ENCODE results near the gene KRT82.

Gene KRT82

GRCh38 chr12:52404951-52405350, 1.2 kb downstream of the KRT82 start:
- no peak for DNase-seq

- DNase-seq, result no peak
Observed at GRCh38 chr12:52403561-52403960, 2.6 kb downstream of the KRT82 start.

GRCh38 chr12:52402873-52403540, 3.1 kb downstream of the KRT82 start:
- no peak for DNase-seq

- DNase-seq, result no peak
Observed at GRCh38 chr12:52402377-52402776, 3.8 kb downstream of the KRT82 start.

- DNase-seq, result no peak
Observed at GRCh38 chr12:52401926-52402325, 4.2 kb downstream of the KRT82 start.

- DNase-seq, result no peak
Observed at GRCh38 chr12:52401526-52401925, 4.6 kb downstream of the KRT82 start.

GRCh38 chr12:52400906-52401305, 5.2 kb downstream of the KRT82 start:
- DNase-seq, result no peak

GRCh38 chr12:52399756-52400155, 6.4 kb downstream of the KRT82 start:
- no peak for DNase-seq

GRCh38 chr12:52398176-52398575, 8.0 kb downstream of the KRT82 start:
- no peak for DNase-seq

GRCh38 chr12:52396656-52397055, 9.5 kb downstream of the KRT82 start:
- DNase-seq, result no peak

- peak; percentile 10 for DNase-seq
Observed at GRCh38 chr12:52395761-52396434, 10.2 kb downstream of the KRT82 start.

- DNase-seq, result no peak
Observed at GRCh38 chr12:52394836-52395405, 11.2 kb downstream of the KRT82 start.

- no peak for DNase-seq
Observed at GRCh38 chr12:52392465-52393007, 13.6 kb downstream of the KRT82 start.

- peak; percentile 90 for DNase-seq
Observed at GRCh38 chr12:52391618-52392002, 14.5 kb downstream of the KRT82 start.

GRCh38 chr12:52390739-52391617, 15.2 kb downstream of the KRT82 start:
- peak; percentile 10 for DNase-seq

- peak; percentile 55 for DNase-seq
Observed at GRCh38 chr12:52389313-52390207, 16.6 kb downstream of the KRT82 start.

- DNase-seq, result no peak
Observed at GRCh38 chr12:52387859-52388258, 18.3 kb downstream of the KRT82 start.

GRCh38 chr12:52385226-52385702, 20.9 kb downstream of the KRT82 start, which contains the start of gene KRT84:
Gene KRT84, minus strand, starts transcription at chr12:52385652. Its CDS starts 67 bp downstream, at chr12:52385585.
- no peak for DNase-seq

- DNase-seq, result no peak
Observed at GRCh38 chr12:52383331-52383730, 22.8 kb downstream of the KRT82 start.

- DNase-seq, result no peak
Observed at GRCh38 chr12:52382854-52383253, 23.3 kb downstream of the KRT82 start.

GRCh38 chr12:52381206-52381605, 24.9 kb downstream of the KRT82 start:
- no peak for DNase-seq

GRCh38 chr12:52380271-52380694, 25.9 kb downstream of the KRT82 start:
- no peak for DNase-seq

Data from NCI-H1694 (cell line).